ENCODE measurements around the gene NMRK1. TPM values are rescaled to one million over a fixed set of nuclear protein-coding genes. Genes with fewer than 3 reads are reported as not detected.

Gene NMRK1
- total RNA-seq, 2 donors from 2014 or later = 16.2 to 34.1 TPM

GRCh38 chr9:75130621-75131230 lies 42.8 kb upstream of the NMRK1 start:
- H3K4me1 ChIP-seq (replicated peaks) = no peaks in the 10 kb centered on the region
- DNase-seq (ENCODE audit: low spot score) = no peak
- 60% methylated on average over 5 of the region's 5 CpGs for WGBS
- no peaks in the 10 kb centered on the region for H3K27me3 ChIP-seq (replicated peaks; ENCODE audit: insufficient read depth)
- H3K4me3 ChIP-seq = no peak overlapping the region
- intact Hi-C loops (cut with DNase I) = no loop called here
- H3K27ac ChIP-seq = no peak overlapping the region
- TF ChIP-seq CTCF (IDR thresholded peaks at IDR 0.05) (no peak), POLR2AphosphoS5 (IDR thresholded peaks at IDR 0.05) (no peak), POLR2A (IDR thresholded peaks at IDR 0.05) (no peak)
- H3K36me3 ChIP-seq = peaks cover 6 to 8% of the 10 kb centered on the region in 2 donors
- H3K9me3 ChIP-seq = no peaks in the 10 kb centered on the region

DNA sequence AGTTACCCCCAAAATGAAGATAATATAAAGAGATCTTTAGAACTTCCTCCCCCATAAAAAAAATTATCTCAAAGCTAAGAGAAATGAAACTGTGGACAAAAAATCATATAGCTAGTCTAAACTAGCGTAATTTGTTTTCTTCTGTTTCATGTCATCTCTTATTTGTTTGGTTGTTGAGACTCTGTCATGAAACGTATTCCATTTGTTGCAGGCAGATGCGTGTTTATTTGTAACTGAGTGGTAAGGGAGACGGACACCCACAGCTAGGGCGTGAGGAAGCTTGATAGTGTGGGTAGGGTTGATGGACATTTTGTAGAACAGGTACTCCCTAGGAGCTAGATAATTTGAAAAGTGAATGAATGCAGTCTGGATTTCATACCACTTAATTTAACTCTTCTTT lies 42.2 kb upstream of the NMRK1 start:
- H3K36me3 ChIP-seq = peaks cover 6 to 8% of the 10 kb centered on the region in 2 donors
- no peak overlapping the region for H3K27ac ChIP-seq
- intact Hi-C loops (cut with DNase I) = no loop called here
- 96% methylated on average over 5 of the region's 5 CpGs for whole genome bisulfite sequencing
- no peaks in the 10 kb centered on the region for H3K4me1 ChIP-seq (replicated peaks)
- TF ChIP-seq POLR2A (IDR thresholded peaks at IDR 0.05) = no peak
- no peak for TF ChIP-seq CTCF (IDR thresholded peaks at IDR 0.05)
- no peak for TF ChIP-seq POLR2AphosphoS5 (IDR thresholded peaks at IDR 0.05)
- H3K27me3 ChIP-seq (replicated peaks; ENCODE audit: insufficient read depth) = no peaks in the 10 kb centered on the region
- no peak overlapping the region for H3K4me3 ChIP-seq
- no peak for DNase-seq (ENCODE audit: low spot score)
- no peaks in the 10 kb centered on the region for H3K9me3 ChIP-seq

DNA sequence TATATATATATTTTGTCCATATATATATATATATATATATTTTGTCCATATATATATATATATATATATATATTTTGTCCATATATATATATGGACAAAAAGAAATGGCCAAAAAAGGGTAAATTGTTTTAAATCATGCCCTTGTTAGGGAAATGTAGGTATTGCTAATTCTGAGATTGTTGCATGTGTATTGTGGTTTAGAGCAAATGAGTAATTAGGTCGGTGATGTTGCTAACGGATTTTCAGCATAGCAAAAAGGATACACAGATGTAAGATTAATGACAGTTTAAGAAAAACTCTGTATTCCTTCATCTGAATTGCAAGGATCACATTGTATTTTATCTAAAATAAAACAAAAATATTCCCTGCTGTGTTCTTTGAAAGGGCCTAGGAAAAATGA lies 40.6 kb upstream of the NMRK1 start:
- 95% methylated on average over 2 of the region's 2 CpGs for WGBS
- Histone ChIP-seq H3K27me3 (replicated peaks; ENCODE audit: insufficient read depth) (no peaks in the 10 kb centered on the region), H3K27ac (no peak overlapping the region), H3K9me3 (no peaks in the 10 kb centered on the region), H3K4me3 (no peak overlapping the region), H3K36me3 (peaks cover 6 to 8% of the 10 kb centered on the region in 2 donors), H3K4me1 (replicated peaks) (no peaks in the 10 kb centered on the region)
- DNase-seq (ENCODE audit: low spot score) = no peak
- intact Hi-C loops (cut with DNase I) = no loop called here
- TF ChIP-seq POLR2A (IDR thresholded peaks at IDR 0.05) = no peak
- TF ChIP-seq CTCF (IDR thresholded peaks at IDR 0.05) = no peak
- TF ChIP-seq POLR2AphosphoS5 (IDR thresholded peaks at IDR 0.05) = no peak

GRCh38 chr9:75123696-75124095 lies 35.7 kb upstream of the NMRK1 start:
- H3K9me3 ChIP-seq = no peaks in the 10 kb centered on the region
- no peaks in the 10 kb centered on the region for H3K4me1 ChIP-seq (replicated peaks)
- H3K4me3 ChIP-seq = no peak overlapping the region
- no peaks in the 10 kb centered on the region for H3K36me3 ChIP-seq
- H3K27ac ChIP-seq = no peak overlapping the region
- TF ChIP-seq CTCF (IDR thresholded peaks at IDR 0.05) (no peak), POLR2AphosphoS5 (IDR thresholded peaks at IDR 0.05) (no peak), POLR2A (IDR thresholded peaks at IDR 0.05) (no peak)
- WGBS = 90% methylated on average over 10 of the region's 10 CpGs
- H3K27me3 ChIP-seq (replicated peaks; ENCODE audit: insufficient read depth) = no peaks in the 10 kb centered on the region
- no peak for DNase-seq (ENCODE audit: low spot score)
- intact Hi-C loops (cut with DNase I) = no loop called here

DNA sequence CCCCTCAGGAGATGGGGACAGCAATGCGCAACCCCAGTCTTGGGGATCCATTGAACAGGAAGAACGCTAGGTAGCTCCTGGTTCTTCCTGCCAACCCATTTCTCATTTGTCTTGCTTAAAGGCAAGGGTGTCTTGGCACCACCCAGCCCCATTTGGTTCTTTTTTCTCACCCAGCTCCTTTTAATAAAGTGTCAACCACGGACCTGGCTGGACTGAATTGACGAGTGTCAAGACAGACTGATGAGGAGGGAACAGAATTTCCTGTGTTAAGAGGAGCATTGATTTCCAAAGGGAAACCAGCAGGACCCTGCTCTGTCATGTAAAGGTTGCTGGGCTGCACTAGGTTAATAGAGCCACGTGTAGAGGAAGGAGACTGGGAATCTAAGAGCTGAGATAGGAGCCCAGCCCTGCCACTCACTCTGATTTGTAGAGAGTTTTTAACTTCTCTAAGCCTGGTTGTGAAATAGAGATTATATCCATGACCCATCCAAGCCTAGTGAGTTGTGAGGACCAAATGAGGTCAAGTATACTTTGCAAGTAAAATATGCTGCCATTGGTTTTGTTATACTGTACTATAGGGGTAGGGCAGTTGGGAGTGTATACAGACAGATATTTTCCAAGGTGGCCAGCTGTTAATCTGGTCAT lies 34.1 kb upstream of the NMRK1 start:
- no peaks in the 10 kb centered on the region for H3K9me3 ChIP-seq
- WGBS = 90% methylated on average over 5 of the region's 5 CpGs
- no peaks in the 10 kb centered on the region for H3K36me3 ChIP-seq
- H3K4me3 ChIP-seq = no peak overlapping the region
- DNase-seq (ENCODE audit: low spot score) = no peak
- TF ChIP-seq CTCF (IDR thresholded peaks at IDR 0.05) = no peak
- TF ChIP-seq POLR2AphosphoS5 (IDR thresholded peaks at IDR 0.05) = no peak
- no peak for TF ChIP-seq POLR2A (IDR thresholded peaks at IDR 0.05)
- H3K4me1 ChIP-seq (replicated peaks) = no peaks in the 10 kb centered on the region
- no peaks in the 10 kb centered on the region for H3K27me3 ChIP-seq (replicated peaks; ENCODE audit: insufficient read depth)
- no peak overlapping the region for H3K27ac ChIP-seq
- intact Hi-C loops (cut with DNase I) = no loop called here

All from prostate gland (tissue), 2 donors.